PC-9 (cell line): ENCODE measurements around the gene RIOX2. TPM values are rescaled to one million over a fixed set of nuclear protein-coding genes. Genes with fewer than 3 reads are reported as not detected.

ENCODE experiments used
- BruUV-seq: library from RNA; stranded (reverse); fragments of 400-500 nt; replicated peaks from 2 replicates; lab custom pipeline; 2021; lab: Mats Ljungman, UMichigan
- CTCF ChIA-PET: fragments of 300-600 bp; sonication (Branson Sonifier 250); formaldehyde crosslinking; loops from one replicate; lab custom pipeline; 2022; ENCODE audit warnings: antibody characterized with exemption; lab: Charles Lee
- POLR2A ChIA-PET: fragments of 300-600 bp; sonication (Branson Sonifier 250); formaldehyde crosslinking; loops from one replicate; lab custom pipeline; 2022; ENCODE audit warnings: antibody characterized with exemption; ENCODE audit not compliant: unreplicated experiment; lab: Charles Lee
- DNase-seq, 2 experiments: peaks; one replicate each; pipeline versions ENCODE4 v3.0.0 to v3.0.0-alpha.2; 2015 to 2022; ENCODE audit warnings: mixed read lengths in 1 of 2
- H2AFZ ChIP-seq: fragments of 200-600 bp; sonication (generic); 2 replicates; pipeline ENCODE4 v1.8.1; 2017; ENCODE audit warnings: antibody characterized with exemption
- H3F3A ChIP-seq: fragments of 200-600 bp; sonication (generic); 2 replicates; pipeline ENCODE4 v1.8.1; 2017; ENCODE audit warnings: antibody characterized with exemption, mild to moderate bottlenecking, low read depth; ENCODE audit not compliant: insufficient read depth
- H3K27ac ChIP-seq: fragments of 200-600 bp; sonication (generic); 2 replicates; pipeline ENCODE4 v1.6.1; 2016; ENCODE audit warnings: mixed run types
- H3K27me3 ChIP-seq: fragments of 200-600 bp; sonication (generic); 2 replicates; pipeline ENCODE4 v1.6.1; 2016; ENCODE audit warnings: low read depth, mixed run types; ENCODE audit not compliant: insufficient read depth
- H3K36me3 ChIP-seq: fragments of 200-600 bp; sonication (generic); 2 replicates; pipeline ENCODE4 v1.6.1; 2016; ENCODE audit warnings: low read depth, mixed run types
- H3K4me1 ChIP-seq: fragments of 200-600 bp; sonication (generic); replicated peaks from 2 replicates; pipeline ENCODE4 v1.6.1; 2016; ENCODE audit warnings: mixed run types; ENCODE audit not compliant: insufficient read depth
- H3K4me2 ChIP-seq: fragments of 200-600 bp; sonication (generic); 2 replicates; pipeline ENCODE4 v1.6.1; 2017; ENCODE audit warnings: mixed run types
- H3K4me3 ChIP-seq: fragments of 200-600 bp; sonication (generic); 2 replicates; pipeline ENCODE4 v1.6.1; 2016; ENCODE audit warnings: mixed run types
- H3K79me2 ChIP-seq: fragments of 200-600 bp; sonication (generic); 2 replicates; pipeline ENCODE4 v1.6.1; 2017; ENCODE audit warnings: low read depth, mixed run types
- H3K9me2 ChIP-seq: fragments of 200-600 bp; sonication (generic); 2 replicates; pipeline ENCODE4 v1.8.1; 2017; ENCODE audit warnings: mild to moderate bottlenecking; ENCODE audit not compliant: insufficient read depth
- H3K9me3 ChIP-seq: fragments of 200-600 bp; sonication (generic); 2 replicates; pipeline ENCODE4 v1.8.1; 2016; ENCODE audit warnings: low read depth; ENCODE audit not compliant: insufficient read depth
- H4K20me1 ChIP-seq: fragments of 200-600 bp; sonication (generic); 2 replicates; pipeline ENCODE4 v1.8.1; 2017; ENCODE audit not compliant: insufficient read depth
- CTCF ChIP-seq: fragments of 200-600 bp; sonication (generic); conservative IDR thresholded peaks from 2 replicates; pipeline ENCODE4 v1.6.1; 2017; ENCODE audit warnings: mixed run types, antibody characterized with exemption, mild to moderate bottlenecking, moderate library complexity
- EZH2 ChIP-seq: fragments of 200-600 bp; sonication (generic); IDR thresholded peaks from 2 replicates; pipeline ENCODE4 v1.8.0; 2017; ENCODE audit warnings: antibody characterized with exemption, low read depth
- intact Hi-C: fragments of 100-400 bp; cut with micrococcal nuclease; formaldehyde crosslinking; loops from one replicate; pipeline ENCODE4 v1.10.0; 2022; ENCODE audit not compliant: unreplicated experiment
- total RNA-seq: library from RNA; stranded (reverse); gene quantifications from 2 replicates; pipeline ENCODE4 v1.2.3, GENCODE V29; 2021

The RIOX2 gene
- total RNA-seq, 1 experiment from 2014 or later = 33.1 TPM

- Histone ChIP-seq H3K9me3 (no peaks in the 10 kb centered on the region), H3K4me2 (no peak overlapping the region), H3F3A (no peaks in the 10 kb centered on the region), H3K36me3 (no peaks in the 10 kb centered on the region), H3K4me1 (peaks cover 6% of the 10 kb centered on the region), H3K27me3 (no peaks in the 10 kb centered on the region), H4K20me1 (no peaks in the 10 kb centered on the region), H3K9me2 (no peaks in the 10 kb centered on the region), H3K79me2 (no peaks in the 10 kb centered on the region), H2AFZ (no peak overlapping the region), H3K4me3 (no peak overlapping the region), H3K27ac (no peak overlapping the region)
- no TSS peak for BruUV-seq
- ChIA-PET POLR2A (no interaction called here), CTCF (no interaction called here)
- intact Hi-C loops = no loop called here
- TF ChIP-seq CTCF = no peak
- no peak for TF ChIP-seq EZH2
- DNase-seq = no peak
These were observed 15.1 kb upstream of the RIOX2 start for GRCh38 chr3:97987306-97987705.

GRCh38 chr3:97983933-97984491 is 11.8 kb upstream of the RIOX2 start:
- Histone ChIP-seq H3K36me3 (no peaks in the 10 kb centered on the region), H2AFZ (no peak overlapping the region), H3K4me2 (no peak overlapping the region), H3K27me3 (no peaks in the 10 kb centered on the region), H3K4me1 (peaks cover 15% of the 10 kb centered on the region), H3K79me2 (no peaks in the 10 kb centered on the region), H4K20me1 (no peaks in the 10 kb centered on the region), H3K9me3 (no peaks in the 10 kb centered on the region), H3K4me3 (no peak overlapping the region), H3K27ac (no peak overlapping the region), H3K9me2 (no peaks in the 10 kb centered on the region), H3F3A (no peaks in the 10 kb centered on the region)
- POLR2A ChIA-PET = no interaction called here
- no TSS peak for BruUV-seq
- CTCF ChIA-PET = no interaction called here
- no peak for DNase-seq
- TF ChIP-seq EZH2 = no peak
- no peak for TF ChIP-seq CTCF
- intact Hi-C loops = no loop called here

GRCh38 chr3:97981886-97982285 is 9.7 kb upstream of the RIOX2 start:
- intact Hi-C loops = no loop called here
- no peak for TF ChIP-seq EZH2
- no peak for TF ChIP-seq CTCF

More at GRCh38 chr3:97981886-97982285, 9.7 kb upstream of the RIOX2 start:
- Histone ChIP-seq H3F3A (no peaks in the 10 kb centered on the region), H4K20me1 (no peaks in the 10 kb centered on the region), H3K4me3 (no peak overlapping the region), H3K27me3 (no peaks in the 10 kb centered on the region), H2AFZ (peak overlapping the region; percentile 39; the same call in 1 of the 2 replicates), H3K9me2 (no peaks in the 10 kb centered on the region), H3K4me1 (peaks cover 15% of the 10 kb centered on the region), H3K27ac (no peak overlapping the region), H3K36me3 (no peaks in the 10 kb centered on the region), H3K9me3 (no peaks in the 10 kb centered on the region), H3K4me2 (peak overlapping the region; percentile 1; the same call in 1 of the 2 replicates), H3K79me2 (no peaks in the 10 kb centered on the region)
- DNase-seq = peak in 1 of 2 experiments; percentile 56
- ChIA-PET POLR2A (no interaction called here), CTCF (no interaction called here)
- no TSS peak for BruUV-seq
